ENCODE measurements around the gene NCBP2.
A peak's percentile ranks its signal among the peaks of the same experiment; 100 is the strongest.

Gene NCBP2

GRCh38 chr3:196901768-196902167, 40.6 kb downstream of the NCBP2 start:
- no CpG with 5 or more reads among the region's 1 CpG for WGBS (ENCODE audit: extremely low coverage, insufficient coverage, low lambda C conversion rate)
- Histone ChIP-seq H3K4me2 (ENCODE audit: low read length) (no peak overlapping the region), H4K5ac (ENCODE audit: low read length) (no peak overlapping the region), H2BK120ac (ENCODE audit: low read depth, low read length) (no peak overlapping the region), H2BK5ac (ENCODE audit: low read length) (no peak overlapping the region), H3K79me1 (ENCODE audit: low read length) (peaks cover 2% of the 10 kb centered on the region), H3K27me3 (ENCODE audit: insufficient read depth, low read length, poor library complexity) (no peaks in the 10 kb centered on the region), H3K79me2 (ENCODE audit: control insufficient read depth, insufficient read depth, low read length) (peaks cover 2% of the 10 kb centered on the region), H3K4me3 (ENCODE audit: low read length) (no peak overlapping the region), H3K4me1 (ENCODE audit: control insufficient read depth, low read depth, low read length) (no peaks in the 10 kb centered on the region), H3K23ac (ENCODE audit: low read length) (no peak overlapping the region), H3K4ac (ENCODE audit: low read depth, low read length) (no peak overlapping the region), H3K18ac (ENCODE audit: low read length) (no peak overlapping the region), H2BK15ac (replicated peaks; ENCODE audit: low read depth) (no peak overlapping the region), H4K8ac (ENCODE audit: low read depth, low read length) (no peak overlapping the region), H3K36me3 (ENCODE audit: control insufficient read depth, insufficient read depth, low read length) (peaks cover 6% of the 10 kb centered on the region), H2AK5ac (ENCODE audit: low read length) (no peak overlapping the region), H3K9ac (ENCODE audit: low read length) (no peak overlapping the region), H3K27ac (ENCODE audit: low read depth, low read length) (no peak overlapping the region), H3K56ac (ENCODE audit: low read length) (no peak overlapping the region)
- DNase-seq, result no peak

DNA sequence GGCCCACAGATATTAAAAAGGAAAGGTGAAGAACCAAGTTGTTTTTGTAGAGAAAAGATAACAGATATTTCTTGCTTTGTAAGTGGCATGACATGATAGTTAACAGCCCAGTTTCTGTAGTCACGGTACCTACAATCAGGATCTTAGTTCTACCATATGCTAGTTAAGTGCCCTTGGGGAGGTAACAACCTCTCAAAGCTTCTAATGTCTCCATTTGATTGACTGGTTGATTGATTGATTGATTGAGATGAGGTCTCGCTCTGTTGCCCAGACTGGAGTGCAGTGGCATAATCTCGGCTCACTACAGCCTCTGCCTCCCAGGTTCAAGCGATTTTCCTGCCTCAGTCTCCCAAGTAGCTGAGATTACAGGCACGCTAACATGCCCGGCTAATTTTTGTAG, 46.1 kb downstream of the NCBP2 start:
- peaks cover 3% of the 10 kb centered on the region for H3K79me2 ChIP-seq (ENCODE audit: control insufficient read depth, insufficient read depth, low read length)
- H2AK5ac ChIP-seq (ENCODE audit: low read length), result no peak overlapping the region
- H2BK120ac ChIP-seq (ENCODE audit: low read depth, low read length), result no peak overlapping the region
- DNase-seq, result no peak
- H3K79me1 ChIP-seq (ENCODE audit: low read length), result peaks cover 4% of the 10 kb centered on the region
- H3K23ac ChIP-seq (ENCODE audit: low read length), result no peak overlapping the region
- no peak overlapping the region for H3K56ac ChIP-seq (ENCODE audit: low read length)
- no peaks in the 10 kb centered on the region for H3K27me3 ChIP-seq (ENCODE audit: insufficient read depth, low read length, poor library complexity)
- no peak overlapping the region for H2BK5ac ChIP-seq (ENCODE audit: low read length)
- H3K4me2 ChIP-seq (ENCODE audit: low read length), result no peak overlapping the region
- no peaks in the 10 kb centered on the region for H3K36me3 ChIP-seq (ENCODE audit: control insufficient read depth, insufficient read depth, low read length)
- no peak overlapping the region for H3K4me3 ChIP-seq (ENCODE audit: low read length)
- H3K9ac ChIP-seq (ENCODE audit: low read length), result no peak overlapping the region
- no CpG with 5 or more reads among the region's 6 CpGs for WGBS (ENCODE audit: extremely low coverage, insufficient coverage, low lambda C conversion rate)
- H4K5ac ChIP-seq (ENCODE audit: low read length), result no peak overlapping the region
- no peak overlapping the region for H3K18ac ChIP-seq (ENCODE audit: low read length)
- no peaks in the 10 kb centered on the region for H3K4me1 ChIP-seq (ENCODE audit: control insufficient read depth, low read depth, low read length)
- no peak overlapping the region for H2BK15ac ChIP-seq (replicated peaks; ENCODE audit: low read depth)
- no peak overlapping the region for H3K4ac ChIP-seq (ENCODE audit: low read depth, low read length)
- H3K27ac ChIP-seq (ENCODE audit: low read depth, low read length), result no peak overlapping the region
- no peak overlapping the region for H4K8ac ChIP-seq (ENCODE audit: low read depth, low read length)

DNA sequence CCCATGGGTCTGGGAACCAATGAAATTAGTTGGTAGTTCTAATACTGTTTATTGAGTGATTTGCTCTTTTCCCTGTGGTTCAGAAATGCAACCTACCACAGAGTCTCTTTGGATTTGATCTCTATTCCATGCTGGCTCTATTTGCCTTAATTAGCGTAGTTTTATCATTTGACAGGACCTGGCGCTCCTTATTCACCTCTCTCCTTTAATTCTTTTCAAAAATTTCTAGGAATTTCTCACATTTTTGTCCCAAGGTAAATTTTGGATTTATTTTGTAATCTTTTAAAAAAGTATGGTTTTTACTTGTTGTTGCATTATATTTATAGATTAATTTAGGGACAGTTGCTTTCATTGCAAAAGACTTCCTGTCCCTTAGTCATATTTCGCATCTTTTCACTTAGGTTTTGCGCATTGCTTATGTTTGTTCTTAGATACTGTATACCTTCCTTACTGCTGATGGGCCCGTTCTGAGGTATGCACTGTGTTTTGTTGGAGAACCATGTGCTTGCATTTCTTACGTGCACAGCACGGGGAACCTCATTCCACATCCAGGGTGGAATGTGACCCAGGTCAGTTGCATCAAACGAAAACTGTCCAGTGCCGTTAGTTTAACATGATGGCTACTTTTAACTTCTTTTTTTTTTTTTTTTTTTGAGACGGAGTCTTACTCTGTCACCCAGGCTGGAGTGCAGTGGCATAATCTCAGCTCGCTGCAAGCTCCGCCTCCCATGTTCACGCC, 47.6 kb downstream of the NCBP2 start:
- no CpG with 5 or more reads among the region's 13 CpGs for WGBS (ENCODE audit: extremely low coverage, insufficient coverage, low lambda C conversion rate)
- Histone ChIP-seq H3K9ac (ENCODE audit: low read length) (no peak overlapping the region), H3K79me2 (ENCODE audit: control insufficient read depth, insufficient read depth, low read length) (peaks cover 7% of the 10 kb centered on the region), H3K4me1 (ENCODE audit: control insufficient read depth, low read depth, low read length) (no peaks in the 10 kb centered on the region), H3K4me2 (ENCODE audit: low read length) (no peak overlapping the region), H3K23ac (ENCODE audit: low read length) (no peak overlapping the region), H3K56ac (ENCODE audit: low read length) (no peak overlapping the region), H2BK120ac (ENCODE audit: low read depth, low read length) (no peak overlapping the region), H3K18ac (ENCODE audit: low read length) (no peak overlapping the region), H3K27me3 (ENCODE audit: insufficient read depth, low read length, poor library complexity) (no peaks in the 10 kb centered on the region), H2AK5ac (ENCODE audit: low read length) (no peak overlapping the region), H3K79me1 (ENCODE audit: low read length) (peaks cover 7% of the 10 kb centered on the region), H3K4ac (ENCODE audit: low read depth, low read length) (no peak overlapping the region), H2BK15ac (replicated peaks; ENCODE audit: low read depth) (no peak overlapping the region), H2BK5ac (ENCODE audit: low read length) (no peak overlapping the region), H3K4me3 (ENCODE audit: low read length) (no peak overlapping the region), H4K8ac (ENCODE audit: low read depth, low read length) (no peak overlapping the region), H3K27ac (ENCODE audit: low read depth, low read length) (no peak overlapping the region), H4K5ac (ENCODE audit: low read length) (no peak overlapping the region), H3K36me3 (ENCODE audit: control insufficient read depth, insufficient read depth, low read length) (no peaks in the 10 kb centered on the region)
- no peak for DNase-seq

DNA sequence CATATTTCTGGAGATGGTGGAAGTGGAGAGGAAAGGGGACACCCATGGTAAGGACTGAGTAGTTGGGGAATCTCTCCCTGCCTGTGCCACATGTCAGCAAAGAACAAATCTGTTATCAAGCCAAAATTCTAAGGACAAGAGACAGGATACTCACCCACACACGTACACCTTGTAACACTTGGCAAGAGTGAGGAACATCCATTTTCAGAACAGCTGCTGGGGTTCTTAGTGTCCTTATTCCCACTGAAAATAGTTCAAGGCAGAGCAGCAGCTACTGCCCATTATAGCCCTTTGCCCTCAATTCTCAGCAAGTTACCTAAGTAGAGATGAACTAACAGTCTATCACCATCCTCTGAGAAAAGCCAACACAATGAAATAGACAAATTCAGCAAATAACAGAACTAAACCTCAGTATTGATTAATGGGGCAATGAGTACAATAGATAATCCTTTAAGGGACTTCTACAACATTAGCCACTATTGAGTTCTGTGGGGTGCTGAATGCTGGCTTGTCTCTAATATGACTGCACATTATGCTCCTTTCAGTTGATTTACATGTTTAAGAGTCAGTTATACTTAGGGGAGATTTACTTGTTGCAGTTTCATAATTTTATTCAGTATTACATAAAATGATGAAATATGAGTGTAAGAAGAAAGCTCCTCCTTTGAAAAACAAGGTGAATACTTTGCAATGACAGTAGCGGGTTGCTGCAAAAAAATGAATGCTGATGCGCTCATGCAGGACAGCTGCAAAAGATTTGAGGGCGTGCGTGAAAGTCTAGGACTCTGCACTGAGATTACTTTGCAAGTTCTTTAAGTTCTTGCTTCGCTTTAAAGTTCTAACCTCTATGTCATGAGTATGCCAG, 52.3 kb downstream of the NCBP2 start:
- Histone ChIP-seq H3K27ac (ENCODE audit: low read depth, low read length) (no peak overlapping the region), H3K56ac (ENCODE audit: low read length) (no peak overlapping the region), H3K27me3 (ENCODE audit: insufficient read depth, low read length, poor library complexity) (no peaks in the 10 kb centered on the region), H3K79me2 (ENCODE audit: control insufficient read depth, insufficient read depth, low read length) (peaks cover 7% of the 10 kb centered on the region), H4K5ac (ENCODE audit: low read length) (no peak overlapping the region), H3K79me1 (ENCODE audit: low read length) (peaks cover 17% of the 10 kb centered on the region), H2BK5ac (ENCODE audit: low read length) (no peak overlapping the region), H2BK15ac (replicated peaks; ENCODE audit: low read depth) (no peak overlapping the region), H3K4ac (ENCODE audit: low read depth, low read length) (no peak overlapping the region), H3K9ac (ENCODE audit: low read length) (no peak overlapping the region), H3K4me3 (ENCODE audit: low read length) (no peak overlapping the region), H3K4me1 (ENCODE audit: control insufficient read depth, low read depth, low read length) (no peaks in the 10 kb centered on the region), H3K4me2 (ENCODE audit: low read length) (no peak overlapping the region), H3K36me3 (ENCODE audit: control insufficient read depth, insufficient read depth, low read length) (no peaks in the 10 kb centered on the region), H3K18ac (ENCODE audit: low read length) (no peak overlapping the region), H2BK120ac (ENCODE audit: low read depth, low read length) (no peak overlapping the region), H4K8ac (ENCODE audit: low read depth, low read length) (no peak overlapping the region), H2AK5ac (ENCODE audit: low read length) (no peak overlapping the region), H3K23ac (ENCODE audit: low read length) (no peak overlapping the region)
- DNase-seq, result no peak
- no CpG with 5 or more reads among the region's 6 CpGs for WGBS (ENCODE audit: extremely low coverage, insufficient coverage, low lambda C conversion rate)

DNA sequence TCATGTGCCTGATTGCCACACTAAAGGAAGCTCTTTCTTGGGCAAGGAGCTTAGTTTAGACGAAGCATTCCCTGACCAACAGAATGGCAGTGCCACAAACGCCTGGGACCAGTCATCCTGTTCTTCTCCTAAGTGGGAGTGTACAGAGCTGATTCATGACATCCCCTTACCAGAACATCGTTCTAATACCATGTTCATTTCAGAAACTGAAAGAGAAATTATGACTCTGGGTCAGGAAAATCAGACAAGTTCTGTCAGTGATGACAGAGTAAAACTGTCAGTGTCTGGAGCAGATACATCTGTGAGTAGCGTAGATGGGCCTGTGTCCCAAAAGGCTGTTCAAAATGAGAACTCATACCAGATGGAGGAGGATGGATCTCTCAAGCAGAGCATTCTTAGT, 56.2 kb downstream of the NCBP2 start:
- Histone ChIP-seq H3K9ac (ENCODE audit: low read length) (no peak overlapping the region), H2BK15ac (replicated peaks; ENCODE audit: low read depth) (no peak overlapping the region), H3K56ac (ENCODE audit: low read length) (no peak overlapping the region), H4K8ac (ENCODE audit: low read depth, low read length) (no peak overlapping the region), H3K27me3 (ENCODE audit: insufficient read depth, low read length, poor library complexity) (no peaks in the 10 kb centered on the region), H3K27ac (ENCODE audit: low read depth, low read length) (peak overlapping the region; percentile 19), H3K4me2 (ENCODE audit: low read length) (no peak overlapping the region), H3K18ac (ENCODE audit: low read length) (no peak overlapping the region), H2BK5ac (ENCODE audit: low read length) (no peak overlapping the region), H4K5ac (ENCODE audit: low read length) (no peak overlapping the region), H2BK120ac (ENCODE audit: low read depth, low read length) (no peak overlapping the region), H3K4me3 (ENCODE audit: low read length) (no peak overlapping the region), H3K4ac (ENCODE audit: low read depth, low read length) (no peak overlapping the region), H3K79me2 (ENCODE audit: control insufficient read depth, insufficient read depth, low read length) (peaks cover 9% of the 10 kb centered on the region), H3K79me1 (ENCODE audit: low read length) (peaks cover 21% of the 10 kb centered on the region), H3K4me1 (ENCODE audit: control insufficient read depth, low read depth, low read length) (no peaks in the 10 kb centered on the region), H2AK5ac (ENCODE audit: low read length) (no peak overlapping the region), H3K23ac (ENCODE audit: low read length) (no peak overlapping the region), H3K36me3 (ENCODE audit: control insufficient read depth, insufficient read depth, low read length) (no peaks in the 10 kb centered on the region)
- WGBS (ENCODE audit: extremely low coverage, insufficient coverage, low lambda C conversion rate), result no CpG with 5 or more reads among the region's 4 CpGs
- no peak for DNase-seq
